Esophagus squamous epithelium (tissue), 5 donors: ENCODE results near the gene LIMCH1. TPM values are rescaled to one million over a fixed set of nuclear protein-coding genes. Genes with fewer than 3 reads are reported as not detected.

Experiments
- DNase-seq: peaks from one replicate; lab custom pipeline; 2025; lab: John Stamatoyannopoulos, UW
- H3K27ac ChIP-seq, 4 donors: fragments of 200-600 bp; sonication (generic); one replicate each; pipeline ENCODE4 v1.5.1; 2016 to 2019; ENCODE audit warnings: mild to moderate bottlenecking in 1 of 4
- H3K27me3 ChIP-seq, 4 donors: fragments of 200-600 bp; sonication (generic); 1 replicate in 3 of 4; 2 replicates in 1 of 4; pipeline versions ENCODE4 v1.5.1 to v1.6.0; 2017 to 2021; ENCODE audit warnings: antibody characterized with exemption in 1 of 4
- H3K36me3 ChIP-seq, 3 donors: fragments of 200-600 bp; sonication (generic); one replicate each; pipeline ENCODE4 v1.5.1; 2016 to 2019
- H3K4me1 ChIP-seq, 3 donors: fragments of 200-600 bp; sonication (generic); one replicate each; pipeline ENCODE4 v1.5.1; 2017 to 2019
- H3K4me3 ChIP-seq, 4 donors: fragments of 200-600 bp; sonication (generic); 1 replicate in 3 of 4; 2 replicates in 1 of 4; pipeline ENCODE4 v1.5.1; 2016 to 2019; ENCODE audit warnings: mild to moderate bottlenecking in 2 of 4, moderate library complexity in 1 of 4
- H3K9me3 ChIP-seq, 3 donors: fragments of 200-600 bp; sonication (generic); one replicate each; pipeline ENCODE4 v1.5.1; 2016 to 2019
- POLR2A ChIP-seq, 4 donors: fragments of 450-650 bp; IDR thresholded peaks; one replicate each; pipeline ENCODE4 v1.6.1; 2017; ENCODE audit warnings: antibody characterized with exemption in 4 of 4, mild to moderate bottlenecking in 4 of 4, moderate library complexity in 3 of 4
- WGBS, 2 donors: methylation state at CpG; one replicate each; pipeline ENCODE4 v1.1.5; 2018; 5-methylcytosine and 5-hydroxymethylcytosine counted together
- intact Hi-C: fragments of 100-400 bp; cut with DNase I; formaldehyde crosslinking; loops from one replicate; pipeline ENCODE4 v1.15.0; 2022
- total RNA-seq, 4 donors: library from RNA; depleted of rRNA; stranded (reverse); fragments of >200 nt; gene quantifications; one replicate each; pipeline ENCODE4 v1.1.0, GENCODE V29; 2016
- TF ChIP-seq, protein P1 (sequence below), 6 experiments: fragments of 450-650 bp in 4 of 6; fragments of 200-600 bp in 2 of 6; sonication (generic) in 2 of 6; IDR thresholded peaks; one replicate each; pipeline ENCODE4 v1.5.1; 2016 to 2019; ENCODE audit warnings: antibody characterized with exemption in 6 of 6, mild to moderate bottlenecking in 4 of 6, moderate library complexity in 4 of 6
- donor health status: DM: yes; HTN: yes; CAD: no.

LIMCH1 gene
- total RNA-seq, 4 donors from 2014 or later, result 9.8 to 19.1 (median 13.1) TPM

DNA sequence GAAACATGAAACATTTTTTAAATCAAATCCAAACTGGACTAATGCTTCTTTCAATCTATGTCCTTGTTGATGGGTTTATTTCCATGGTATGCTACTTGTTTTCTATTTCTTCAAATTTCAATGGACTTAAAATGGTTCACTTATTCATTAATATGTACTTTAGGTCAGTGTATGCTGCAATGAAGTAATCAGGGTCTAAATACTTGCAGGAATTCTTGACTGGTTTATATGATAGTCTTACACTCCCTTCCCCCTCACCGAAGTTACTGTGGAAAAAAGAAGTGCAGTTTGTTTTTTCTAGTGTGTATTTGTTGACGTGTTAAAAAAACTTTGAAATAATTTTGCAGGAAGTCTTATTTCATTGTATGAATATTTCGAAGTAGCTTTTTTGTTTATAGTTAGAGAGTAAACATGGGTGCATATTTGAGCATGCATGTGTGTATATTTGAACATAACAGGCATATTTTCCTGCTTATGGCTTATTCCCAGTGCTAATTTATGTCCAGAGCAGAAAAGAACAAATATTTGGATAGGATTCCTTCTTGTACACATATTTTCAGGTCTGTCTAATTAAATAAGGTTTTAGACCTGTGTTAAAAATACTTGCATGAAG is 65.0 kb downstream of the LIMCH1 start:
- Histone ChIP-seq H3K4me3 (no peak overlapping the region), H3K27ac (no peak overlapping the region), H3K36me3 (no peaks in the 10 kb centered on the region), H3K9me3 (no peaks in the 10 kb centered on the region), H3K4me1 (peaks cover 0 to 27% (median 3%) of the 10 kb centered on the region in 3 donors), H3K27me3 (no peaks in the 10 kb centered on the region)
- intact Hi-C loops, result no loop called here
- no peak for DNase-seq
- no peak for TF ChIP-seq POLR2A (IDR thresholded peaks at IDR 0.05)
- TF ChIP-seq, protein P1, sequence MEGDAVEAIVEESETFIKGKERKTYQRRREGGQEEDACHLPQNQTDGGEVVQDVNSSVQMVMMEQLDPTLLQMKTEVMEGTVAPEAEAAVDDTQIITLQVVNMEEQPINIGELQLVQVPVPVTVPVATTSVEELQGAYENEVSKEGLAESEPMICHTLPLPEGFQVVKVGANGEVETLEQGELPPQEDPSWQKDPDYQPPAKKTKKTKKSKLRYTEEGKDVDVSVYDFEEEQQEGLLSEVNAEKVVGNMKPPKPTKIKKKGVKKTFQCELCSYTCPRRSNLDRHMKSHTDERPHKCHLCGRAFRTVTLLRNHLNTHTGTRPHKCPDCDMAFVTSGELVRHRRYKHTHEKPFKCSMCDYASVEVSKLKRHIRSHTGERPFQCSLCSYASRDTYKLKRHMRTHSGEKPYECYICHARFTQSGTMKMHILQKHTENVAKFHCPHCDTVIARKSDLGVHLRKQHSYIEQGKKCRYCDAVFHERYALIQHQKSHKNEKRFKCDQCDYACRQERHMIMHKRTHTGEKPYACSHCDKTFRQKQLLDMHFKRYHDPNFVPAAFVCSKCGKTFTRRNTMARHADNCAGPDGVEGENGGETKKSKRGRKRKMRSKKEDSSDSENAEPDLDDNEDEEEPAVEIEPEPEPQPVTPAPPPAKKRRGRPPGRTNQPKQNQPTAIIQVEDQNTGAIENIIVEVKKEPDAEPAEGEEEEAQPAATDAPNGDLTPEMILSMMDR (IDR thresholded peaks at IDR 0.05), result no peak
- WGBS, 2 donors, result 56 to 73% methylated on average over 3 of the region's 3 CpGs

DNA sequence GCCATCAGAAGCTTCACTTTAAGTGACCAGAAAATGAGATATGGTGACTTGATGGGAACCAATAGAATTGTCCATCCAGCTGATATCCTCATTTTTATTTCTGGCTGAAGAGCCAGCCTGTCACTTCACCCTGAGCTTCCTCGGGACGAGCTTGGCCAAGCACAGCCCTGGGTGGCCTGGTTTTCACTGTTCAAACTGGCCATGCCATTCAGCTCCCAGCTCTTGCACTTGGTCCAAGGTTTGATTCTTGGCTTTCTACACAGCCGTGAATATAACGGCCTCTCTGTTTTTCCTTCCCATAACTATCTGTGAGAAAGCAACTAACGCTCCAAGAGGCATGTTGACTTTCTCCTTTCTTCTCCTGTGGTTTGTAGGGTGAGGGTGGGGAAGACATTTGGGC is 71.9 kb downstream of the LIMCH1 start:
- no peaks in the 10 kb centered on the region for H3K9me3 ChIP-seq
- TF ChIP-seq POLR2A (IDR thresholded peaks at IDR 0.05), result no peak
- TF ChIP-seq, protein P1 (IDR thresholded peaks at IDR 0.05), result no peak
- H3K27me3 ChIP-seq, result no peaks in the 10 kb centered on the region
- peaks cover 12 to 50% (median 12%) of the 10 kb centered on the region in 3 donors for H3K4me1 ChIP-seq
- H3K4me3 ChIP-seq, result no peak overlapping the region
- no peak for DNase-seq
- H3K36me3 ChIP-seq, result no peaks in the 10 kb centered on the region
- WGBS, 2 donors, result 79 to 88% methylated on average over 3 to 5 of the region's 5 CpGs
- no peak overlapping the region for H3K27ac ChIP-seq
- intact Hi-C loops, result no loop called here

DNA sequence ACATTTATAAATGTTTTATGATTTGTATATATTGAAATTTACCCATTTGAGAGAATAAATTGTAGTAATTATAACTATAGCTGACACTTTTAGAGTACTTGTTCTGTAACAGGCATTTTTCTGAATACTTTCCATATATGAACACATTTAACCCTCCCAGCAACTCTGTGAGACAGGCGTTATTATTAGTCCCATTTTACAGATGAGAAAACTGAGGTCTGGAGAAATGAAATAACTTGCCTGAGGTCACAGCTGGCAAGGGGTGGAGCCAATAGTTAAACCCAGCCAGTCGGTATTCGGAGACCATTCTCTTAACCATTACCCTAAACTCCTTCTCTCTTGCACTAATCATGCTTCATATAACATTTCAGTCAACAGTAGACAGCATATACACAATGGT is 72.5 kb downstream of the LIMCH1 start:
- Histone ChIP-seq H3K9me3 (no peaks in the 10 kb centered on the region), H3K4me3 (no peak overlapping the region), H3K4me1 (peaks cover 12 to 50% (median 12%) of the 10 kb centered on the region in 3 donors), H3K27ac (peak overlapping the region in 1 of 4 donors; percentile 5), H3K27me3 (no peaks in the 10 kb centered on the region), H3K36me3 (no peaks in the 10 kb centered on the region)
- DNase-seq, result no peak
- WGBS, 2 donors, result 92 to 94% methylated on average over 3 of the region's 3 CpGs
- TF ChIP-seq POLR2A (IDR thresholded peaks at IDR 0.05), result no peak
- TF ChIP-seq, protein P1 (IDR thresholded peaks at IDR 0.05), result no peak
- intact Hi-C loops, result no loop called here

DNA sequence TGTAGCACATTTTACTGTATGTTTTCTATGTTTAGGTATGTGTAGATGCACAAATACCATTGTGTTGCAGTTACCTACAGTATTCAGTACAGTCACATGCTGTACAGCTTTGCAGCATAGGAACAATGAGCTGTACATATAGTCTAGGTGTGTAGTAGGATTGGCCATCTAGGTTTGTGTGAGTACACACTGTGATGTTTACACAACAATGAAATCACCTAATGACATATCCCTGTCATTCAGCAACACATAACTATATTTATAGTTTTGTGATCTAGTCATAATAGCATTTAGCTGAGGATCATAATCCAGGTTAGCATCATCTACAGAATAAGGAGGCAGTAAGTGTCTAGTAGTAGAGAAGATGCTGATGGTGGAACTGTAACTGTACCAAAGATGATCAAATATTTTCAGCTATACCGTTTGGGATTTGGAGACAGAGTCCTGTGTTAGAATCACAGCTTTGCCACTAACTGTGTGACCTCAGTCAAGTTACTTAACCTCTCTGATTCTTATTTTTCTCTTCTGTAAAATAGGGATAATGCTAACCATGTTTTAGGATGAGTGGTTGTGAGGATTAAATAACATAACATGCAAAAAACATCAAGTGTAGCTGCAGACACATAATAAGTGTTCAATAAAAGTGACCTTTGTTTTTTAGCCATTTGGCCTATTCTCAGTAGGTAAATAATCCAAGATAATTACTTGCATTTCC is 73.3 kb downstream of the LIMCH1 start:
- WGBS, 2 donors, result 69 to 73% methylated on average over 1 of the region's 1 CpG
- DNase-seq, result no peak
- intact Hi-C loops, result no loop called here
- peaks cover 12 to 50% (median 12%) of the 10 kb centered on the region in 3 donors for H3K4me1 ChIP-seq
- peak overlapping the region in 3 of 4 donors; percentile 24 to 69 (median 59) for H3K27ac ChIP-seq
- no peaks in the 10 kb centered on the region for H3K36me3 ChIP-seq
- no peaks in the 10 kb centered on the region for H3K9me3 ChIP-seq
- no peak overlapping the region for H3K4me3 ChIP-seq
- H3K27me3 ChIP-seq, result no peaks in the 10 kb centered on the region
- no peak for TF ChIP-seq POLR2A (IDR thresholded peaks at IDR 0.05)
- TF ChIP-seq, protein P1 (IDR thresholded peaks at IDR 0.05), result no peak
